Osteocyte (in vitro differentiated cells): Measurements from ENCODE around the gene DENND2A. TPM values are rescaled to one million over a fixed set of nuclear protein-coding genes. Genes with fewer than 3 reads are reported as not detected.
"Not testable (repeated sequence)": the region's sequence is repeated elsewhere in the genome, so short reads cannot be mapped to it uniquely, and the experiment has no call there.

Source experiments
- DNase-seq: peaks from one replicate; pipeline ENCODE4 v3.0.0; 2021; ENCODE audit warnings: mixed read lengths; ENCODE audit not compliant: unreplicated experiment; ENCODE audit errors: extremely low spot score
- H3K27ac Mint-ChIP-seq: one replicate; pipeline ENCODE4 v1.8.0; 2021; ENCODE audit warnings: mild to moderate bottlenecking, mixed read lengths; ENCODE audit not compliant: unreplicated experiment
- H3K27me3 Mint-ChIP-seq: one replicate; pipeline ENCODE4 v1.8.0; 2021; ENCODE audit warnings: mixed read lengths; ENCODE audit not compliant: unreplicated experiment
- H3K36me3 Mint-ChIP-seq: one replicate; pipeline ENCODE4 v1.8.0; 2021; ENCODE audit warnings: mixed read lengths; ENCODE audit not compliant: unreplicated experiment
- H3K4me1 Mint-ChIP-seq: one replicate; pipeline ENCODE4 v1.8.0; 2021; ENCODE audit warnings: mixed read lengths; ENCODE audit not compliant: unreplicated experiment
- H3K4me3 Mint-ChIP-seq: one replicate; pipeline ENCODE4 v1.8.0; 2021; ENCODE audit warnings: mild to moderate bottlenecking, moderate library complexity, mixed read lengths; ENCODE audit not compliant: unreplicated experiment
- H3K9me3 Mint-ChIP-seq: one replicate; pipeline ENCODE4 v1.8.0; 2021; ENCODE audit warnings: mixed read lengths; ENCODE audit not compliant: unreplicated experiment
- CTCF ChIP-seq: fragments of 200-600 bp; sonication (generic); IDR thresholded peaks from 2 replicates; pipeline ENCODE4 v1.5.0; 2021; ENCODE audit warnings: antibody characterized with exemption, mild to moderate bottlenecking, moderate library complexity
- total RNA-seq: library from RNA; stranded (reverse); gene quantifications from 2 replicates; pipeline ENCODE4 v1.2.1, GENCODE V29; 2021

Gene DENND2A
- total RNA-seq, 1 donor from 2014 or later = 53.3 TPM

GRCh38 chr7:140645166-140645900, 4.7 kb upstream of the DENND2A start:
- peak; percentile 40 for TF ChIP-seq CTCF
- Mint-ChIP-seq H3K36me3 (no peaks in the 10 kb centered on the region), H3K27ac (no peak overlapping the region), H3K4me1 (peaks cover 31% of the 10 kb centered on the region), H3K4me3 (no peak overlapping the region), H3K27me3 (no peaks in the 10 kb centered on the region), H3K9me3 (no peaks in the 10 kb centered on the region)
- no peak for DNase-seq

GRCh38 chr7:140644761-140645160, 4.1 kb upstream of the DENND2A start:
- H3K9me3 Mint-ChIP-seq, H3K27ac Mint-ChIP-seq, H3K4me3 Mint-ChIP-seq, H3K27me3 Mint-ChIP-seq, DNase-seq, H3K36me3 Mint-ChIP-seq: not testable (repeated sequence)
- H3K4me1 Mint-ChIP-seq = peaks cover 28% of the 10 kb centered on the region

DNA sequence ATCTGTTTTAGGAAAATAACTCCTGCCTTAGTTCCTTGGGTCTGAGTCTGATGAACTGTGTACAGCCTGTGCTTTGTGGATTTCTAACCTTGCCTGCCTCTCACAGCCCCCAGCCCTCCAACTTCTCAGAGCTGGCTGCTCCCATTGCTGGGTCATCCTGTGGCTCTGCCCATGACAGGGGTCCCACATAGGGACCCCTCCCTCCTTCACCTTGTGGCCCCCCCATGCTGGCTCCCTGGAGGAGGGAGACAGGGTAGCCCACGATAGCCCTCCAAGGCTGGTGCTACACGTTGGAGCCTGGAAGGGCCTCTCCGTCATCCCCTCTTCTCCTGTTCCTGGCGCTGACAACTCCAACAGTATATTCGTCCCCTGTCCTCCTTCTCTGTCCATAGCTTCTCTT, 2.8 kb upstream of the DENND2A start:
- DNase-seq = no peak
- Mint-ChIP-seq H3K9me3 (no peaks in the 10 kb centered on the region), H3K4me3 (no peak overlapping the region)

DNA sequence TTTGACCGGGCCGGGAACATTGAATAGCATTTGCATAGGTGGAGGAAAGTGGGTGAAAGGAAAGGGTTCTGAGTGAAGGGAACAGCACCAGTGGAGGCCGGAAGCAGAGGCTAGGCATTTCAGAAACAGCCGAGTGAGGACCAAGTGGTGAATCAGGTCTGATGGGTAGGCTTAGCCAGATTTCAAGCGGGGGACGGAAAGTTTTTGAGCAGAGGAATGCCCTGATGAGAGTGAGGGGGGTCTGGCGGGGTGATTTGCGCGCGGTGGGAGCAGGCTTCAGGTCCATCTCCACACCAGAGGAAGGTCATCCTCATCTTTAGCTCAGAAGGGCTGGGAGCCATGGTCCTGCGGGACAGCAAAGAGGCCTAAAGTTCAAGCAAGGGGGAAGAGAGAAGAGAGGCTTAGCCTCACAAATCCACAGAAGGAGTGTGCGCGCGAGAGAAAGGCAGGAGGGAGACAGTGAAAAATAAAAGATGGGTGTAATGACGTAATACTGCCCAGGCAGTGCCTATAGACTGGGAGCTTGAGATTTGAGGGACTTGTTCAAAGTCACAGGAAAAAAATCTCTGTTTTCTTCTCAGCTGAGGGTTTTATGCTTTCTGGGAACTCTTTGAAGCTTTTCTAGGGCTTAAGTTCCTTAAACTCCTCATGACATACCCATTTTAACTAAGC, 1.0 kb upstream of the DENND2A start:
- Mint-ChIP-seq H3K36me3 (peaks cover 5% of the 10 kb centered on the region), H3K9me3 (no peaks in the 10 kb centered on the region), H3K4me1 (peaks cover 40% of the 10 kb centered on the region), H3K4me3 (peak overlapping the region; percentile 58), H3K27me3 (no peaks in the 10 kb centered on the region), H3K27ac (peak overlapping the region; percentile 86)
- no peak for TF ChIP-seq CTCF
- DNase-seq = no peak

More for the DNA sequence above, 2.8 kb upstream of the DENND2A start:
- H3K36me3 Mint-ChIP-seq = no peaks in the 10 kb centered on the region
- TF ChIP-seq CTCF = no peak
- peak overlapping the region; percentile 47 for H3K27ac Mint-ChIP-seq
- H3K4me1 Mint-ChIP-seq = peaks cover 34% of the 10 kb centered on the region
- H3K27me3 Mint-ChIP-seq = no peaks in the 10 kb centered on the region

DNA sequence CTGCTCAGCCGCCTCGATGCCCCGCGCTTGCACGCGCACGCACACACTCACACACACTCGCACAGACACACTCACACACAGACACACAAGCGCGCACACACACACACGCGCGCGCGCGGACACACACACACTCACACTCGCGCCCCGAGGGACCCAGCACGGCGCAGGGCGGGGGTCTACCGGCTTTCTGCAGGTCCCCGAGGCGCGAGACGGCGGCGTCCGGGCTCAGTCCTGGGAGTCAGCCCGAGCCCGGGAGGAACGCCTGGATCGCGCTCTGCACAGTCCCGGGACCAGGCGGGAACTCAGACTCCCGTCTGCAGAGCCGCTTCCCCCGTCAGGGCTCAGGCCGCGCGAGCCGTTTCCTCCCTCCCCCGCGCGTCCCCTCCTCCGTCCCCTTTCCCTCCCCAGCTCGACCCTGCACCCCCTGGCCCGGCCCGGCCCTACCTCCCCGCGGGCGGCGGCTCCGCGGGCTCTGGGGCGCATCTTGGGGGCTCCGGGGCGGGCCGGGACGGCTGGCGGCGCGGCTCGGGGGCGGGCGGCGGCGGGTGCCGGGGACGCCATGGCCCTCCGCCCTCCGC, 464 bp downstream of the DENND2A start:
- Mint-ChIP-seq H3K27ac (peak overlapping the region; percentile 97), H3K27me3 (no peaks in the 10 kb centered on the region), H3K4me3 (peak overlapping the region; percentile 98), H3K36me3 (peaks cover 8% of the 10 kb centered on the region), H3K9me3 (no peaks in the 10 kb centered on the region), H3K4me1 (peaks cover 48% of the 10 kb centered on the region)
- no peak for TF ChIP-seq CTCF
- peak; percentile 88 for DNase-seq
